Retina (tissue), 1 donor: ENCODE data around the gene C1orf56.

Experiments
- DNase-seq: peaks from one replicate; pipeline ENCODE4 v3.0.0-alpha.2; 2016

C1orf56 gene

DNA sequence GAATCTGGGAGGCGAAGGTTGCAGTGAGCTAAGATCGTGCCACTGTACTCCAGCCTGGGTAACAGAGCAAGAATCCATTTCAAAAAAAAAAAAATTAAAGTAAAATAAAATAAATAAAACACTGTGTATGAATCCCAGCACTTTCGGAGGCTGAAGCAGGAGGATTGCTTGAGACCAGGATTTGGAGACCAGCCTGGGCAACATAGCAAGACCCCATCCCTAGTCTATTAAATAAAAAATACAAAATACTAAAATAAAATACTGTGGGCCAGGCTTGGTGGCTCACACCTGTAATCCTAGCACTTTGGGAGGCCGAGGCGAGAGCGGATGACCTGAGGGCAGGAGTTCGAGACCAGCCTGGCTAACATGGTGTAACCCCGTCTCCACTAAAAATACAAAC lies 15.4 kb upstream of the C1orf56 start:
- no peak for DNase-seq

- DNase-seq, result no peak
These were observed 12.4 kb upstream of the C1orf56 start for GRCh38 chr1:151035167-151035566.

DNA sequence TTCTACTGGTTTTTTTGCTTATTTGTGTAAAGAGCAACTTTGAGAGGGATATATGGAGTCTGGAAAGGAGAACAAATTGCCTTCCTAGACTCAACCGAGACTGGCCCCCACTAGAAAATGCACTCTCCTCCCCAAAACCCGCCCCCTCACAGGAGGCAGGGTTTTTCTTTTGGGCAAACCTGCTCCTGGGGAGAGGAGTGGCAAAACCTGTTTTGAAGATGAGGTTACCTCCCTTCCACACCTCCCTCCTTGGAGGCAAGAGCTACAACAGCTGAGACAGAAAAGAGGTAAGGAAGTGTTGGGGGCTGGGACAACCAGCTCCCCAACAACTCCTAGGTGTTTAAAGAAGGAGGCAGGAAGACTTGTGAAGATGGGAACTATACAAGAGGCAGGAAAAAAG lies 11.2 kb upstream of the C1orf56 start, which contains the start of gene BNIPL:
Gene BNIPL, plus strand, starts transcription at position 231 of the 400 bp plus-strand sequence. Its CDS starts 140 bp downstream, at position 371.
- DNase-seq, result no peak

DNA sequence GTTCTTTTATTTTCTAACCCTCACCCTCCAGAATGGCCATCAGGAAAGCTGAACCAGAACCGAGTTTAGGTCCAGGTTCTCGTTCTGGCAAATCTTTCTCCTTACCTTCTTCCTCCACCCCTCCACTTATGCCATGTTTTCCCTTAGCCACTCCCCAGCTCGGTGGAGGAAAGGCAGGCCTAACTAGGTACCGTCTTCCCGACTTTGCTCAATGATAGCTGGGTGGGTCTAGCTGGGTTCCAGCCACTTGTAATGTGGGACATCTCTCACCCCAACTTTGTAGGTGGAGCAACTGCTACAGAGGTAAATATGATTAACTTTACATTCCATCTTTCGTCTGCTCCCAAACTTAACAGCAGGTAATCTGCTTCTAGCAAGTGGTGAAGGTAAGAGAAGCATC lies 10.5 kb upstream of the C1orf56 start:
- no peak for DNase-seq

- no peak for DNase-seq
These were observed 8.0 kb upstream of the C1orf56 start for GRCh38 chr1:151039521-151039920.

- DNase-seq, result no peak
These were observed 4.4 kb upstream of the C1orf56 start for GRCh38 chr1:151043163-151043562.

DNA sequence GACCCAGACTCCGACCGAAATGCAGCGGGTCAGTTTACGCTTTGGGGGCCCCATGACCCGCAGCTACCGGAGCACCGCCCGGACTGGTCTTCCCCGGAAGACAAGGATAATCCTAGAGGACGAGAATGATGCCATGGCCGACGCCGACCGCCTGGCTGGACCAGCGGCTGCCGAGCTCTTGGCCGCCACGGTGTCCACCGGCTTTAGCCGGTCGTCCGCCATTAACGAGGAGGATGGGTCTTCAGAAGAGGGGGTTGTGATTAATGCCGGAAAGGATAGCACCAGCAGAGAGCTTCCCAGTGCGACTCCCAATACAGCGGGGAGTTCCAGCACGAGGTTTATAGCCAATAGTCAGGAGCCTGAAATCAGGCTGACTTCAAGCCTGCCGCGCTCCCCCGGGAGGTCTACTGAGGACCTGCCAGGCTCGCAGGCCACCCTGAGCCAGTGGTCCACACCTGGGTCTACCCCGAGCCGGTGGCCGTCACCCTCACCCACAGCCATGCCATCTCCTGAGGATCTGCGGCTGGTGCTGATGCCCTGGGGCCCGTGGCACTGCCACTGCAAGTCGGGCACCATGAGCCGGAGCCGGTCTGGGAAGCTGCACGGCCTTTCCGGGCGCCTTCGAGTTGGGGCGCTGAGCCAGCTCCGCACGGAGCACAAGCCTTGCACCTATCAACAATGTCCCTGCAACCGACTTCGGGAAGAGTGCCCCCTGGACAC lies 534 bp downstream of the C1orf56 start:
- peak; percentile 90 for DNase-seq

GRCh38 chr1:151048645-151049032 lies 1.1 kb downstream of the C1orf56 start:
- DNase-seq, result no peak

DNA sequence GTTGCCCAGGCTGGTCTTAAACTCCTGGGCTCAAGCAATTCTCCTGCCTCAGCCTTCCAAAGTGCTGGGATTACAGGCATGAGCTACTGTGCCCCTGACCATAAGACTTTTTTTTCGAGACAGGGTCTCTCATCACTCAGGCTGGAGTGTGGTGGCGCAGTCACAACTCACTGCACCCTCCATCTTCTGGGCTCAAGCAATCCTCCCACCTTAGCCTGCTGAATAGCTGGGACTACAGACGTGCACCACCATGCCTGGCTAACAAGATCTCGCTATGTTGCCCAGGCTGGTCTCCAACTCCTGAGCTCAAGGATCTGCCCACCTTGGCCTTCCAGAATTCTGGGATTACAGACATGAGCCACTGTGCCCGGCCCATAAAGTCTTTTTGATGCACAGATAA lies 1.9 kb downstream of the C1orf56 start:
- DNase-seq, result no peak

- DNase-seq, result no peak
These were observed 2.6 kb downstream of the C1orf56 start for GRCh38 chr1:151050051-151050688.

GRCh38 chr1:151051356-151052009 lies 3.9 kb downstream of the C1orf56 start:
- DNase-seq, result no peak

DNA sequence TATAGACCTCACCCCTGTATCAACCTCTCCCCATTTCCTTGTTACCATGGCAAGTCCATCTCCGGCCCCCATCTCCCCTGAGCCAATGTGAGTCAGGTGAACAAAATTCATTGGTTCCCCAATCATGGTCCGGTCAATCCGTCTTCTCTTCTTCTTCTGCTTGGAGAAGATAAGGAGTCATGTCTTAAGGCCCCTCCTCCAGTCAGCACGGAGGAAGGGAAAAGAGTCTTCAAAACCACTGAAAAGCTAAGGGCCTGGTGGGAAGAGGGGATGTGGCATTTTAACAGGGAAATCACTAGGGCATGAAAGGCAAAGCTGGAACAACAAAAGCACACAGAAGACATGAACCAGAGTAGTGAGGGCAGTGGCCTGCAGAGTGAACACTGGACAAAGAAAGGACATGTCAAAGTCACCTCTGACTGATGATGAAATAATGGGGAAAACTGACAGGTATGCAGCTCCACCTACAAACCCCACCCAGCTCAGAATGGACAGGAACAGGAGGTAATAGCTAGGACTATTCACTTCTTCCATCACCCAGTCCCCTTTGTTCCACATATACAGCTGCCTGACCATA lies 7.5 kb downstream of the C1orf56 start:
- DNase-seq, result no peak

DNA sequence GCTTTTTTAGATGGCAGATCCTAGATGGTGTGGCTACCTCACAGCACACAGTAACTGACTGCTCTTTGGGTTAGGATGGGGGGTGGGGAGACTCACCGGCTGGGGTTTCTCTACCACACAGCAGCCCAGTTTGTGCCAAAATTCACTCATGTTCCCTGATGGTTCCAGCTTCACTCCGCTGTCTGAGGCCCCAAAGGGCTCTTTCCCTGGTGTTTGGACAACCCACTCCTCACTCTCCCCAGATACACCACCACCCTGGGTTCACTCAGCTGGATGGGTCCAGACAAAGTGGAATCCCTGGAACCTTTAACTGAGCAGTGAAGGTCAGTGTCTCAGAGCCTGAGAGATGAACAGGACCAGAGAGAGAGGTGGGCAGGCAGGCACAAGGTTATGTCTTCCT lies 8.0 kb downstream of the C1orf56 start:
- no peak for DNase-seq

- no peak for DNase-seq
These were observed 8.6 kb downstream of the C1orf56 start for GRCh38 chr1:151056149-151056548.

DNA sequence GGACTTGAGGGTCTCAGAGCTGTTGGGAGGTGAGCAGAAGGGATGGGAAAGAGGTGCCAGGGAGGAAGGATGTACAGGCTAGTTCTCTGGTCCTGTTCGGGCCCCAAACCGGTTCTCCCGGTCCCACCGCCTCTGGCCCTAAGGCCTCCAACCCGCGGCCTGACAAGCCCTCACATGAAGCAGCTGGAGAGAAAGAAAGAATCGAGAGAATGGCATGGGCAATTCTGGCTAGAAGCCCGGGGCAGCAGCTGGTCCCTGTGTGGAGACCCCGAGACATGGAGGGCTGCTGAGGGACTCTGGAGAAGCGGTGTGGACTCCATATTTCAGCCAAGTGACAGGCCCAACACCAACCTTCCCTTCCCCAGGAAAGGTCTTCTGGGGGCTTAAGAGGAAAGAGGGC lies 11.1 kb downstream of the C1orf56 start:
- peak; percentile 77 for DNase-seq

DNA sequence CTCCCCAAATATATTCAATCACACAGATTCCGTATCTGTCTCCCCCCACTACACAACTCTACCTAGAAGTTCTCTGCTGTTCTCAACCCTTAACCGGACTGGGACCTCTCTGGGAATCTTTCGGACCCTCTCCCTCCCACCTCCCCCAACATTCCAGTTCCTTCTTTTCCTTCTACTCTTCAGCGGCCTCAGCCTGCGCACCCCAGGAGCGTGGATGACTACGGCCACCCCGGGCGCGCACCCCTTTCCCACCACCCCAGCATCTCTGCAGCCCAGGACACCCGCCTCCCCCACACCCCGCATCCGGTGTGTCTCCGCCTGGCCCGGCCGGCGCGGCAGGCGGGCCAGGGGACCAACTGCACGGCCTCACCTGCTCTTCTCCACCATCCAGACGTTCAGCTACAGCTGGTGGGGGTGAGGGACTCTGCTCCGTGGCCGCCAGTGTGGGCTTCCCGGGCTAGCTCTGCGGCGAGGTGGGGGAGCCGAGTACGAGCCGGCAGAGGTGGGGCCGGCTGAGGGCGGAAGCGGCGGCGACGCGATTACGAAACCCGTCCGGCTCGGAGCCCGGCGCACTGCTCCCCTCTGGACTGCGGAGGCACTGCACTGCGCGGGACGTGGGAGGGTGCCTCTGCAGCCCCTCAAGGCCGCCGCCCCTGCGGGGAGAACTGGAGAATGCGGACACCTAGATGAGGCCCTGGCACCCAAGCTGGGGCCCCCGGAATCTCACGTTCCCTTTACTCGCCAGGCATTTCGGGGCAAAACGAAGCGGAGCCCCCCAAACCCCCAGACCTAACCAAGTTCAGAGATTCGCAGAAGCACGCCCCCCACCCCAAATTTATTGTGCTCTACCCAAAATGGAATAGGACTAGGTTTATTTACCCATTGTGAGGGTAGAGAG lies 11.8 kb downstream of the C1orf56 start, which contains the start of gene CDC42SE1:
Gene CDC42SE1, minus strand, starts transcription at position 514 of the 898 bp plus-strand sequence. CDS start 3,892 bp downstream, outside the sequence.
- peak; percentile 94 for DNase-seq

DNA sequence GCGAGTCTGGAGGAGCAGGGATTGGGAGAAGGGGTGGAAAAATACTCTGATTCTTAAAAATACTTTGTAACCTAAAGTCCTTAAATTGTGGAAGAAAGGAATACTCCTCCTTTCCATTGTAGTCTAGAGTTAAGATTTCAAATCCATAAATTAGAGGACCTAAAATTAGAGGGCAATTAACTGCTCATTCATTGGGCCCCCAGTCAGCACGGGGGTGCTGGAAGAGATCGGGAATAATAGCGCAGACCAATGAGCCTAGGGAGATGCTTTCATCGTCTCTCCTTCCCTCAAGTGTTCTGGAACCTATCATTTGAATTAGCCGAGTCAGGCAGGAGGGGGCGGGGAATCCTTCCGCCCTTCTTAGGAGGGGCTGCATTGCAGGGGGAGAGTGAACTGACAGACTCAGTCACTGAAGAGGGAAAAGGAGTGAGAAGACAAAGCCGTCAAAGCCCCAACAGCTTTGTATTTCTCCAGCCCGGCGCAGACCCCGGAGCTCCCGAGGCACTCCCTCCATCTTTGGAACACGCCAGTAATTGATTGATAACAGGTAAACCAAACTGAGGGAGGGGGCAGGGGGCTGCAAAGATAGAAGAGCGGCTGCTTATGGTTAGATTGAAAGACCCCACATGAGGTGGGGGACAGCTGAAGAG lies 12.6 kb downstream of the C1orf56 start, which contains the start of gene MLLT11:
Gene MLLT11, plus strand, starts transcription at position 391 of the 650 bp plus-strand sequence. CDS start 6,828 bp downstream, outside the sequence.
- DNase-seq, result peak; percentile 91

- DNase-seq, result peak; percentile 65
These were observed 13.3 kb downstream of the C1orf56 start for GRCh38 chr1:151060657-151061421.

- DNase-seq, result peak; percentile 12
These were observed 14.2 kb downstream of the C1orf56 start for GRCh38 chr1:151061704-151062103.

DNA sequence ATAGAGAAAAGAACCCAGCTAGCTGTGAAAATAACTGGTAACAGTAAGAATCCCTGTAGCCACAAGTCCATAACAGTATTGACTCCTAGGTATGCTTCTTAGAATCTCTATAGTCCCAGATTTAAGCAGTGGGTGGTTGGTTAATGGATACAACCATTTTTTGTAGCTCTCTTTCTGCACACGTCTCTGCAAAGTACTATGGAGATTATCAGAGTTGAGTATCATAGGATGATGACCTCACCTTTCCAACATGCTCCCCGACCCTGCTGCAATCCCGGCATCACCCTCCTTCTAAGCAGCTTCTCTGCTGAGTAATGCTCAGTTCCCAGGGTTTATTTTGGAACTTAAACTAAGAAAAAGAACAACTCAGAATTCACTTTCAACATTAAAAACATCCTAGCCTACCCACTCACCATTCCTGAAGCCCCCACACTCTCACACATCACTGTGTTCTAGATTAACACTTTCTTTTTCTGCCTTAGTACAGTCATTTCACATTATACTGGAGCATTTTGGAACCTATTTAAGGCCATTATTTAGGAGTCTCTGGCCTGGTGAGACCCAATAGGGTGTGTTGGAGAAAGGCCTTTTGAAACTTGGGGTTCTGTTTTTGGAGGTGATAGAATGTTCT lies 15.3 kb downstream of the C1orf56 start:
- no peak for DNase-seq
